Keratinocyte (primary cell): ENCODE results near the gene ZBTB8B. TPM values are rescaled to one million over a fixed set of nuclear protein-coding genes. Genes with fewer than 3 reads are reported as not detected.
"Not testable (repeated sequence)": the region's sequence is repeated elsewhere in the genome, so short reads cannot be mapped to it uniquely, and the experiment has no call there.

ENCODE experiments used
- DNase-seq: peaks from one replicate; pipeline ENCODE4 v3.0.0-alpha.2; 2011; ENCODE audit warnings: low read depth, missing footprints, low spot score
- FAIRE-seq: peaks from 2 replicates; lab custom pipeline; 2011; peaks lifted over from hg19 to GRCh38; lab: Jason Lieb, UNC
- H2AFZ ChIP-seq: 2 replicates; pipeline ENCODE4 v1.6.0; 2012; ENCODE audit warnings: low read length, control low read depth, inconsistent platforms; ENCODE audit not compliant: control insufficient read depth
- H3K27ac ChIP-seq: 2 replicates; pipeline ENCODE4 v1.5.1; 2011; ENCODE audit warnings: low read length; ENCODE audit not compliant: control insufficient read depth, insufficient read depth
- H3K27me3 ChIP-seq: 3 replicates; pipeline ENCODE4 v1.6.0; 2011; ENCODE audit warnings: low read length; ENCODE audit not compliant: control insufficient read depth, insufficient read depth; ENCODE audit errors: extremely low read depth
- H3K36me3 ChIP-seq, 2 experiments: 2 replicates in 1 of 2; 3 replicates in 1 of 2; pipeline ENCODE4 v1.5.1; 2011; ENCODE audit warnings: low read length in 2 of 2, mild to moderate bottlenecking in 1 of 2; ENCODE audit not compliant: control insufficient read depth in 2 of 2, insufficient read depth in 2 of 2; ENCODE audit errors: extremely low read depth in 1 of 2
- H3K4me1 ChIP-seq: 3 replicates; pipeline ENCODE4 v1.5.1; 2011; ENCODE audit warnings: low read length; ENCODE audit not compliant: control insufficient read depth, insufficient read depth; ENCODE audit errors: extremely low read depth
- H3K4me2 ChIP-seq: 3 replicates; pipeline ENCODE4 v1.6.0; 2011; ENCODE audit warnings: low read depth, low read length; ENCODE audit not compliant: control insufficient read depth, insufficient read depth; ENCODE audit errors: extremely low read depth
- H3K4me3 ChIP-seq, 3 experiments: fragments of 200-600 bp in 1 of 3; sonication (generic) in 1 of 3; 2 replicates in 2 of 3; 3 replicates in 1 of 3; pipeline ENCODE4 v1.5.1; 2011 to 2016; ENCODE audit warnings: low read length in 3 of 3, mild to moderate bottlenecking in 3 of 3, control low read depth in 2 of 3, inconsistent platforms in 1 of 3, low read depth in 1 of 3, mixed read lengths in 1 of 3, mixed run types in 1 of 3, moderate library complexity in 1 of 3; ENCODE audit not compliant: control insufficient read depth in 2 of 3, insufficient read depth in 2 of 3; ENCODE audit errors: extremely low read depth in 1 of 3
- H3K79me2 ChIP-seq: 2 replicates; pipeline ENCODE4 v1.6.0; 2012; ENCODE audit warnings: low read length; ENCODE audit not compliant: control insufficient read depth, insufficient read depth
- H3K9ac ChIP-seq: 3 replicates; pipeline ENCODE4 v1.6.0; 2011; ENCODE audit warnings: low read length; ENCODE audit not compliant: control insufficient read depth, insufficient read depth; ENCODE audit errors: extremely low read depth
- H3K9me1 ChIP-seq: 3 replicates; pipeline ENCODE4 v1.6.0; 2011; ENCODE audit warnings: low read length; ENCODE audit not compliant: control insufficient read depth, insufficient read depth; ENCODE audit errors: extremely low read depth
- H3K9me3 ChIP-seq: 2 replicates; pipeline ENCODE4 v1.5.1; 2012; ENCODE audit warnings: low read depth, low read length; ENCODE audit not compliant: control insufficient read depth
- H4K20me1 ChIP-seq: 3 replicates; pipeline ENCODE4 v1.6.0; 2011; ENCODE audit warnings: low read length; ENCODE audit not compliant: control insufficient read depth, insufficient read depth; ENCODE audit errors: extremely low read depth
- EZH2 ChIP-seq: IDR thresholded peaks from one replicate; pipeline ENCODE4 v1.6.1; 2012; ENCODE audit warnings: inconsistent platforms, mild to moderate bottlenecking, low read length, moderate library complexity
- dilution Hi-C: fragments of 300-500 bp; cut with MboI; formaldehyde crosslinking; loops from one replicate; pipeline ENCODE4 v1.7.0; 2020; ENCODE audit warnings: low sequenced_read_pairs; ENCODE audit not compliant: extremely low pct_ligation_motif_present
- polyA plus RNA-seq, 5 experiments: library from polyadenylated mRNA; depleted of rRNA in 3 of 5; stranded (reverse) in 3 of 5; stranded (forward) in 1 of 5; unstranded in 1 of 5; fragments of >200 nt; gene quantifications; 1 replicate in 1 of 5; 2 replicates in 3 of 5; 3 replicates in 1 of 5; pipeline versions ENCODE4 v1.2.1 to v1.2.3, GENCODE V29; 2011 to 2012; ENCODE audit warnings: missing spikeins in 2 of 5, low read depth in 1 of 5, low replicate concordance in 1 of 5
- TF ChIP-seq, protein P1 (sequence below), 3 experiments: IDR thresholded peaks in 1 of 3; conservative IDR thresholded peaks in 1 of 3; optimal IDR thresholded peaks in 1 of 3; 2 replicates in 2 of 3; 3 replicates in 1 of 3; pipeline versions ENCODE3 to v1.5.1; 2011; ENCODE audit warnings: low read length in 3 of 3, mild to moderate bottlenecking in 3 of 3, moderate library complexity in 2 of 3, control low read depth in 1 of 3, inconsistent platforms in 1 of 3; ENCODE audit not compliant: insufficient read depth in 2 of 3; ENCODE audit errors: extremely low read depth in 1 of 3

ZBTB8B gene
- polyA plus RNA-seq, 1 donor (not counting 4 experiments of a cell fraction or from before 2014, with no cell fraction given), result not detected

DNA sequence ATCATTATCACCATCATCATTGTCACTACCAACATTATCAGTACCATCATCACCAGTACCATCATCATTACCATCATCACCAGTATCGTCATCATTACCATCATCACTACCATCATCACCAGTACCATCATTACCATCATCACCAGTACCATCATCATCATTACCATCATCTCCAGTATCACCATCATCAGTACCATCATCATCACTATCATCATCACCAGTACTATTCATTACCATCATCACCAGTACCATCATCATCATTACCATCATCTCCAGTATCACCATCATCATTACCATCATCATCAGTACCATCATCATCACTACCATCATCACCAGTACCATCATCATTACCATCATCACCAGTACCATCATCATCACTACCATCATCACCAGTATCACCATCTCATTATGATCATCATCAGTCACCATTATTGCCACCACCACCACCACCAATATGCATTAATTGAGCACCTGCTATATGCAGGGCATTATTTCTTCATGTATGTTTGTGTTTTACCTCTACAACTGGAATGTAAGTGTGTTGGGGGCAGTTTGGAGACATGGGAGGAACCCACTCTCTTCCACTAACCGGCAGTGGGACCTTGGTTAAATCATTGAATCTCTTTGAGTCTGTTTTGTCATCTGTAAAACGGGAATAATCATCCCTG is 7.0 kb downstream of the ZBTB8B start:
- Histone ChIP-seq H4K20me1 (no peaks in the 10 kb centered on the region), H3K9me1 (no peaks in the 10 kb centered on the region), H3K4me3 (no peak overlapping the region), H3K79me2 (no peaks in the 10 kb centered on the region), H3K4me2 (no peak overlapping the region), H3K9me3 (no peaks in the 10 kb centered on the region), H3K4me1 (no peaks in the 10 kb centered on the region), H3K36me3 (no peaks in the 10 kb centered on the region), H2AFZ (no peak overlapping the region), H3K27ac (no peak overlapping the region), H3K9ac (no peak overlapping the region), H3K27me3 (peaks cover 13% of the 10 kb centered on the region)
- TF ChIP-seq, protein P1, sequence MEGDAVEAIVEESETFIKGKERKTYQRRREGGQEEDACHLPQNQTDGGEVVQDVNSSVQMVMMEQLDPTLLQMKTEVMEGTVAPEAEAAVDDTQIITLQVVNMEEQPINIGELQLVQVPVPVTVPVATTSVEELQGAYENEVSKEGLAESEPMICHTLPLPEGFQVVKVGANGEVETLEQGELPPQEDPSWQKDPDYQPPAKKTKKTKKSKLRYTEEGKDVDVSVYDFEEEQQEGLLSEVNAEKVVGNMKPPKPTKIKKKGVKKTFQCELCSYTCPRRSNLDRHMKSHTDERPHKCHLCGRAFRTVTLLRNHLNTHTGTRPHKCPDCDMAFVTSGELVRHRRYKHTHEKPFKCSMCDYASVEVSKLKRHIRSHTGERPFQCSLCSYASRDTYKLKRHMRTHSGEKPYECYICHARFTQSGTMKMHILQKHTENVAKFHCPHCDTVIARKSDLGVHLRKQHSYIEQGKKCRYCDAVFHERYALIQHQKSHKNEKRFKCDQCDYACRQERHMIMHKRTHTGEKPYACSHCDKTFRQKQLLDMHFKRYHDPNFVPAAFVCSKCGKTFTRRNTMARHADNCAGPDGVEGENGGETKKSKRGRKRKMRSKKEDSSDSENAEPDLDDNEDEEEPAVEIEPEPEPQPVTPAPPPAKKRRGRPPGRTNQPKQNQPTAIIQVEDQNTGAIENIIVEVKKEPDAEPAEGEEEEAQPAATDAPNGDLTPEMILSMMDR (optimal IDR thresholded peaks at IDR 0.05 in 1 of 3, IDR thresholded peaks at IDR 0.05 in 1 of 3, conservative IDR thresholded peaks at IDR 0.05 in 1 of 3; ENCODE audit: extremely low read depth in 1 of 3, insufficient read depth in 2 of 3, low read length in 3 of 3), result no peak
- TF ChIP-seq EZH2, result no peak
- no peak for DNase-seq
- FAIRE-seq, result no peak
- dilution Hi-C loops, result no loop called here

DNA sequence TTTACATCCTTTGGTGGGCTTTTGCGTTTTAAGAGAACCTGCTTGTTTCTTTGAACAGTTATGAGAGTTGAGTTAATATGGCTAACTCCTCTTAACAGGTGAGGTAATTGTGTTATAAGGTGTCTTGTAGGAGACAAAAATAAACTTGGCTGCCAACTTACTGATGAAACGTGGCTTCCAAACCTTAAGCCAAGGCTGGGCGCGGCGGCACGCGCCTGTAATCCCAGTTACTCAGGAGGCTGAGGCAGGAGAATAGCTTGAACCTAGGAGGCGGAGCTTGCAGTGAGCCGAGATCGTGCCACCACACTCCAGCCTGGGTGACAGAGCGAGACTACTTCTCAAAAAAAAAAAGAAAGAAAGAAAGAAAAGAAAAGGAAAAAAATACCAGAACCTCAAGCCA is 8.1 kb downstream of the ZBTB8B start:
- H3K9me3 ChIP-seq, H3K4me2 ChIP-seq, H3K4me1 ChIP-seq, FAIRE-seq, DNase-seq, H3K4me3 ChIP-seq, H3K9me1 ChIP-seq, H3K27ac ChIP-seq, dilution Hi-C loops, H3K36me3 ChIP-seq, H3K27me3 ChIP-seq, H2AFZ ChIP-seq, H3K79me2 ChIP-seq, H4K20me1 ChIP-seq, H3K9ac ChIP-seq: not testable (repeated sequence)

DNA sequence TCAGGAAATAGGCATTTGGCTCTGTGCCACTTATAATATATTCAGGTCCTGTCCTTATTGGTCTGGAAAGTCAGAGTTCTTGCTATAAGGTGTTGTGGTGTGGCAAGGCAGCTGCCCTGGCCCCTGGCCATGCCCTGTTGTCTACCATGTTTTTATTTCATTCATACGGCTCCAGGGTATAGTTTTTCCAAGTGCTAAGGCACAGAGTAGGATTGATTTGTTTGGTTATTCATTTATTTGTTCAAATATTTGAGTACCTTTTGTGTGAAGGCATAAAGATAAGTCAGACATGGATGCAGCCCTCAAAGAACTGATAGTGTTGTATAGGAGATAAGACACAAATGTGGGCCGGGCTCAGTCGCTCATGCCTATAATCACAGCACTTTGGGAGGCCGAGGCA is 10.1 kb downstream of the ZBTB8B start:
- H2AFZ ChIP-seq, result no peak overlapping the region
- no peaks in the 10 kb centered on the region for H3K4me1 ChIP-seq
- H3K27me3 ChIP-seq, result peaks cover 10% of the 10 kb centered on the region
- H3K9me1 ChIP-seq, result no peaks in the 10 kb centered on the region
- DNase-seq (no peak), FAIRE-seq (no peak)
- H3K27ac ChIP-seq, result no peak overlapping the region
- dilution Hi-C loops, result no loop called here
- no peak overlapping the region for H3K4me2 ChIP-seq
- no peaks in the 10 kb centered on the region for H3K36me3 ChIP-seq
- H3K4me3 ChIP-seq, result no peak overlapping the region
- TF ChIP-seq, protein P1 (optimal IDR thresholded peaks at IDR 0.05 in 1 of 3, IDR thresholded peaks at IDR 0.05 in 1 of 3, conservative IDR thresholded peaks at IDR 0.05 in 1 of 3; ENCODE audit: extremely low read depth in 1 of 3, insufficient read depth in 2 of 3, low read length in 3 of 3), result no peak
- TF ChIP-seq EZH2, result no peak
- H3K9ac ChIP-seq, result no peak overlapping the region
- H3K79me2 ChIP-seq, result no peaks in the 10 kb centered on the region
- H3K9me3 ChIP-seq, result no peaks in the 10 kb centered on the region
- H4K20me1 ChIP-seq, result no peaks in the 10 kb centered on the region
